Tibial nerve (tissue), 4 donors: ENCODE measurements around the gene LBH. TPM values are rescaled to one million over a fixed set of nuclear protein-coding genes. Genes with fewer than 3 reads are reported as not detected.

Experiments
- DNase-seq, 2 donors: peaks; one replicate each; pipeline ENCODE4 v3.0.0-alpha.2; 2019; ENCODE audit warnings: low spot score in 2 of 2
- H3K27ac ChIP-seq, 4 donors: fragments of 200-600 bp; sonication (generic) in 3 of 4; one replicate each; pipeline ENCODE4 v1.5.1; 2017 to 2019; ENCODE audit warnings: mild to moderate bottlenecking in 1 of 4
- H3K27me3 ChIP-seq, 2 donors: fragments of 200-600 bp; sonication (generic) in 1 of 2; one replicate each; pipeline versions ENCODE4 v1.5.1 to v1.6.0; 2017 to 2019
- H3K36me3 ChIP-seq, 3 donors: fragments of 200-600 bp; sonication (generic); one replicate each; pipeline ENCODE4 v1.5.1; 2018 to 2019
- H3K4me1 ChIP-seq, 4 donors: fragments of 200-600 bp; sonication (generic) in 3 of 4; one replicate each; pipeline ENCODE4 v1.5.1; 2017 to 2019
- H3K4me3 ChIP-seq, 4 donors: fragments of 200-600 bp; sonication (generic) in 3 of 4; one replicate each; pipeline ENCODE4 v1.5.1; 2017 to 2019; ENCODE audit warnings: mild to moderate bottlenecking in 1 of 4, moderate library complexity in 1 of 4
- H3K9me3 ChIP-seq, 4 donors: fragments of 200-600 bp; sonication (generic) in 3 of 4; one replicate each; pipeline ENCODE4 v1.5.1; 2017 to 2019
- EP300 ChIP-seq, 2 donors: sonication (generic); formaldehyde crosslinking; IDR thresholded peaks; one replicate each; pipeline ENCODE4 v1.6.1; 2017; ENCODE audit warnings: antibody characterized with exemption in 2 of 2, mild to moderate bottlenecking in 1 of 2
- POLR2A ChIP-seq, 2 donors: fragments of 450-650 bp; IDR thresholded peaks; one replicate each; pipeline ENCODE4 v1.6.1; 2017; ENCODE audit warnings: antibody characterized with exemption in 2 of 2, mild to moderate bottlenecking in 2 of 2, moderate library complexity in 2 of 2
- WGBS, 2 donors: methylation state at CpG; one replicate each; pipeline ENCODE4 v1.1.5; 2018; 5-methylcytosine and 5-hydroxymethylcytosine counted together
- total RNA-seq, 4 donors: library from RNA; depleted of rRNA; stranded (reverse); fragments of >200 nt; gene quantifications; one replicate each; pipeline ENCODE4 v1.1.0, GENCODE V29; 2016
- TF ChIP-seq, protein P1 (sequence below), 5 experiments: fragments of 200-600 bp in 3 of 5; fragments of 450-650 bp in 2 of 5; sonication (generic) in 3 of 5; IDR thresholded peaks; one replicate each; pipeline ENCODE4 v1.5.1; 2016 to 2019; ENCODE audit warnings: antibody characterized with exemption in 5 of 5, mild to moderate bottlenecking in 3 of 5, moderate library complexity in 2 of 5

LBH gene
- total RNA-seq, 4 donors from 2014 or later = 12.7 to 31.6 (median 21.5) TPM

DNA sequence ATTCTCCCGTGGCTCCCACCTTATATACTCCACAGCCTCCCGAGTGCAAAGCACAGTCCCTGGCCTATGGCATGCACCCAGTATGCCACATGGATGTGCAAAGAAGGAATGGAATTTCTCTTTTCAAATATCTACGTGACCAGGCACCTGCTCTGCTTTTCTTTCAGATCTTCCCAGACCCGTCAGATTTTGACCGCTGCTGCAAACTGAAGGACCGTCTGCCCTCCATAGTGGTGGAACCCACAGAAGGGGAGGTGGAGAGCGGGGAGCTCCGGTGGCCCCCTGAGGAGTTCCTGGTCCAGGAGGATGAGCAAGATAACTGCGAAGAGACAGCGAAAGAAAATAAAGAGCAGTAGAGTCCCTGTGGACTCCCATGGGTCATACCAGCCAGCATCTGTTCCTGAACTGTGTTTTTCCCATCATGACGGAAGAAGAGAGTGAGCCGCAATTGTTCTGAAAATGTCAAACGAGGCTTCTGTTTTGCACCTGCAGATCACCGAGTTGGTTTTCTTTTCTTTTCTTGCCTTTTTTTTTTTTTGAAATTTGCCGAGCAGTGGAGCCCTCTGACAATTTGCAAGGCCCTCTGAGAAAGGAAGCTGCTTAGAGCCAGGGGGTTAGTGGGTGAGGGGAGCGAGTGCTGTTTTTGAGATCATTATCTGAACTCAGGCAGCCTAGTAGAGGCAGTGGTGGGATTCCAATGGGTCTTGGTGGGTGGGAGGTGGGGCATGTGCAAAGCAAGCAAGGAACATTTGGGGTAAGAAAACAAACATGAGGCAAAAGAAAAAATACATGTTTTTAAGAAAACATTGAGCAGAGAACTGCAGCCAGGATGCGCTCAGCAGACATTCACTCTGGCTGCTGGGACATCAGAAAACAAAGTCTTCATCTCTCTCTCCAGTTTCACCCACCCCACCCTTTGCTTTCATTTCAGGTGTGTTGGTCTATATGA lies 26.2 kb downstream of the LBH start:
- H3K27ac ChIP-seq = no peak overlapping the region
- WGBS, 2 donors = 78 to 80% methylated on average over 17 of the region's 17 CpGs
- DNase-seq = no peak

GRCh38 chr2:30259071-30259470 lies 27.7 kb downstream of the LBH start:
- Histone ChIP-seq H3K4me1 (peaks cover 0 to 2% (median 0%) of the 10 kb centered on the region in 4 donors), H3K27ac (no peak overlapping the region), H3K9me3 (peaks cover 0 to 13% (median 4%) of the 10 kb centered on the region in 4 donors), H3K4me3 (no peak overlapping the region), H3K27me3 (no peaks in the 10 kb centered on the region), H3K36me3 (peaks cover 0 to 13% (median 0%) of the 10 kb centered on the region in 3 donors)
- 93% methylated on average over 16 of the region's 16 CpGs for WGBS, 2 donors
- TF ChIP-seq POLR2A (IDR thresholded peaks at IDR 0.05) (no peak), EP300 (IDR thresholded peaks at IDR 0.05) (no peak)
- TF ChIP-seq, protein P1, sequence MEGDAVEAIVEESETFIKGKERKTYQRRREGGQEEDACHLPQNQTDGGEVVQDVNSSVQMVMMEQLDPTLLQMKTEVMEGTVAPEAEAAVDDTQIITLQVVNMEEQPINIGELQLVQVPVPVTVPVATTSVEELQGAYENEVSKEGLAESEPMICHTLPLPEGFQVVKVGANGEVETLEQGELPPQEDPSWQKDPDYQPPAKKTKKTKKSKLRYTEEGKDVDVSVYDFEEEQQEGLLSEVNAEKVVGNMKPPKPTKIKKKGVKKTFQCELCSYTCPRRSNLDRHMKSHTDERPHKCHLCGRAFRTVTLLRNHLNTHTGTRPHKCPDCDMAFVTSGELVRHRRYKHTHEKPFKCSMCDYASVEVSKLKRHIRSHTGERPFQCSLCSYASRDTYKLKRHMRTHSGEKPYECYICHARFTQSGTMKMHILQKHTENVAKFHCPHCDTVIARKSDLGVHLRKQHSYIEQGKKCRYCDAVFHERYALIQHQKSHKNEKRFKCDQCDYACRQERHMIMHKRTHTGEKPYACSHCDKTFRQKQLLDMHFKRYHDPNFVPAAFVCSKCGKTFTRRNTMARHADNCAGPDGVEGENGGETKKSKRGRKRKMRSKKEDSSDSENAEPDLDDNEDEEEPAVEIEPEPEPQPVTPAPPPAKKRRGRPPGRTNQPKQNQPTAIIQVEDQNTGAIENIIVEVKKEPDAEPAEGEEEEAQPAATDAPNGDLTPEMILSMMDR (IDR thresholded peaks at IDR 0.05) = no peak
- no peak for DNase-seq

More for the DNA sequence above, 26.2 kb downstream of the LBH start:
- peaks cover 0 to 9% (median 4%) of the 10 kb centered on the region in 4 donors for H3K9me3 ChIP-seq
- TF ChIP-seq POLR2A (IDR thresholded peaks at IDR 0.05) = no peak
- TF ChIP-seq EP300 (IDR thresholded peaks at IDR 0.05) = no peak
- TF ChIP-seq, protein P1 (IDR thresholded peaks at IDR 0.05) = no peak
- no peaks in the 10 kb centered on the region for H3K27me3 ChIP-seq
- H3K4me3 ChIP-seq = no peak overlapping the region
- peaks cover 0 to 13% (median 0%) of the 10 kb centered on the region in 3 donors for H3K36me3 ChIP-seq
- H3K4me1 ChIP-seq = peaks cover 0 to 17% (median 6%) of the 10 kb centered on the region in 4 donors

- DNase-seq = no peak
- WGBS, 2 donors = 87% methylated on average over 3 of the region's 3 CpGs
- TF ChIP-seq POLR2A (IDR thresholded peaks at IDR 0.05) (no peak), EP300 (IDR thresholded peaks at IDR 0.05) (no peak)
- TF ChIP-seq, protein P1 (IDR thresholded peaks at IDR 0.05) = no peak
- H3K36me3 ChIP-seq = peaks cover 0 to 13% (median 0%) of the 10 kb centered on the region in 3 donors
- no peaks in the 10 kb centered on the region for H3K27me3 ChIP-seq
- H3K27ac ChIP-seq = no peak overlapping the region
- no peaks in the 10 kb centered on the region for H3K4me1 ChIP-seq
- no peak overlapping the region for H3K4me3 ChIP-seq
- peaks cover 0 to 13% (median 4%) of the 10 kb centered on the region in 4 donors for H3K9me3 ChIP-seq
Measured at GRCh38 chr2:30259827-30260679, 28.7 kb downstream of the LBH start.

- H3K4me1 ChIP-seq = peaks cover 0 to 2% (median 0%) of the 10 kb centered on the region in 4 donors
- H3K4me3 ChIP-seq = no peak overlapping the region
- WGBS, 2 donors = 34 to 58% methylated on average over 2 of the region's 2 CpGs
- no peak for DNase-seq
- H3K27me3 ChIP-seq = no peaks in the 10 kb centered on the region
- H3K9me3 ChIP-seq = peaks cover 0 to 13% (median 4%) of the 10 kb centered on the region in 4 donors
- TF ChIP-seq EP300 (IDR thresholded peaks at IDR 0.05) = no peak
- TF ChIP-seq, protein P1 (IDR thresholded peaks at IDR 0.05) = no peak
- no peak for TF ChIP-seq POLR2A (IDR thresholded peaks at IDR 0.05)
- H3K36me3 ChIP-seq = peaks cover 0 to 13% (median 0%) of the 10 kb centered on the region in 3 donors
- H3K27ac ChIP-seq = no peak overlapping the region
Measured at GRCh38 chr2:30260941-30261340, 29.6 kb downstream of the LBH start.
